GM19238 (cell line): ENCODE data around the gene DOCK2.

Source experiments
- DNase-seq: peaks from one replicate; pipeline ENCODE4 v3.0.0; 2011; ENCODE audit warnings: low spot score; ENCODE audit not compliant: insufficient read length

Gene DOCK2

GRCh38 chr5:169860585-169860984 is 223.5 kb downstream of the DOCK2 start:
- no peak for DNase-seq

GRCh38 chr5:169861433-169861832 is 224.4 kb downstream of the DOCK2 start:
- DNase-seq: no peak

GRCh38 chr5:169861934-169862333 is 224.9 kb downstream of the DOCK2 start:
- no peak for DNase-seq

DNA sequence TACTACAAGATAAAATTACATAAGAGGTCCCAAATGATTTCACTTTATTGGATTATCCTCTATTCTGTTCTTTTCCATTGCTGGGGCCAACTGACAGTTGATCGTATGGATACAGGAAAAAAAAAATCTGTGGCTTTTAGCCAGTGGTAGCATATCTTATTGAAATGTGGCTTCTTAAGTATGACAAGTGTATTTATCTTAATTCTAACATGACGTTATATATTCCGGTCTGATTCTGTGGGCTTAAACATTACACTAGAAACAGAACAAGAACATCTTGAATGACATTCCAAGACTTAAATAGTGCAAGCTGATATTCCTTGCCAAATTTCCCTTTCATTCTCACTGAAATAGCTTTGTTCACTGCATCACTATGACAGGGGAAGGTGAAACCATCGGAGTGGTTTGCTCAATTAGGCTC is 225.3 kb downstream of the DOCK2 start:
- no peak for DNase-seq

DNA sequence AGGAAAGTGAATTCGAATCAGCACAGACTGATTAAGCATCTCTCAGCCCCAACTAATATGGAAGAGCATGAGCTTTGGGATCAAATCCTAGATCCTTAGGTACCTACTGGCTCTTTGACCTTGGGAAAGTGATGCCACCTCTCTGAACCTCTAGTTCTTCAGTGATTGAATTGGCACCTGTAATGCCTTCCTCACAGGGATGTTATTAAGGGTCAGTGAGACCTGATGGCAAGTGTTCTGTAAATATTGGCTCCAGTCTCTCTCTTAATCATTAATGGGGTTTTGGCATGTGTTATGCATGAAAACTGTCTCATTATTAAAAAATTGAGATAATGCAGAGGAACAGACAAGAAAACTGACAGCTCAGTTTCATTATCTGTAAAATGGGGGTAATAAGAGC is 227.4 kb downstream of the DOCK2 start:
- DNase-seq: no peak

- DNase-seq: no peak
These were observed 230.3 kb downstream of the DOCK2 start for GRCh38 chr5:169867347-169867746.

- no peak for DNase-seq
These were observed 232.0 kb downstream of the DOCK2 start for GRCh38 chr5:169869066-169869465.

- no peak for DNase-seq
These were observed 233.1 kb downstream of the DOCK2 start for GRCh38 chr5:169870211-169870610.

- no peak for DNase-seq
These were observed 234.9 kb downstream of the DOCK2 start for GRCh38 chr5:169871826-169872490.

DNA sequence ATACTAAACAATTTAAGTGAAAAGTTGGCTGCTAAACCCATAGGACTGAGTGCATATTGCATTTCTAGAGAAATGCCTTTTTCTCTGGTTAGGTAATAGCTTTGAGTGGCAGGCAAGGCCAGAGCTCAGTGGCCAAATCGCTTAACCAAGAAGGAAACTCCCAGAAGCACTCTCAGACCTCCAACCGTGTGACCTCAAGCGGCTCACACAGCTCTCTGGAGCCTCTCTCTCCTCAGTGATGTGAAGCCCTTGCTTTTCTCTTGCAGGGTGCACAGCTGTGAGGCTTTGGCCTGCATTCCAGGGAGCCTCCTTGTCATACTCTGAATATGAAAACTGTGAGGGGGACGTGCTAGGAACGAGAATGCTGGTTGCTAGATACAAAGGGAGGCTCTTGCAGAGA is 236.6 kb downstream of the DOCK2 start:
- DNase-seq: no peak

DNA sequence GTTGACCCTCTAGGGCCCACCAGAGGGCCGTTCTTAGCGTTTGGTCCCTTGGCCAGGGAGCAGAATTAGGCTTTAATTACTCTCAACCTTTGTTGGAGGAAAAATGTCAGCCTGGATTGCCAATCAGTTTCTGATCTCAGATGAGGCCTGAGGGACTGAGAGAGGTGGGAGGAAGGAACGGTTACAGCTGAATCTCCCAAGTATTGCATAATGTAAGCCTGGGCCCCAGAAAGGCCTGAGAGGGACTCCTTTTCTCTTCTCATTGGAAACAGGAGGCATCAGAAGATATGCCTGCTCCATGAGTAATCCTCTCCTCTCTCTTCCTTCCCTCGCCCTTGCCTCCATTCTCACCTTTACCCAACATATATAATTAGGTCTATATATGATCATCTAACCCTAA is 237.5 kb downstream of the DOCK2 start:
- DNase-seq: no peak

GRCh38 chr5:169875091-169875728 is 238.1 kb downstream of the DOCK2 start:
- DNase-seq: no peak

DNA sequence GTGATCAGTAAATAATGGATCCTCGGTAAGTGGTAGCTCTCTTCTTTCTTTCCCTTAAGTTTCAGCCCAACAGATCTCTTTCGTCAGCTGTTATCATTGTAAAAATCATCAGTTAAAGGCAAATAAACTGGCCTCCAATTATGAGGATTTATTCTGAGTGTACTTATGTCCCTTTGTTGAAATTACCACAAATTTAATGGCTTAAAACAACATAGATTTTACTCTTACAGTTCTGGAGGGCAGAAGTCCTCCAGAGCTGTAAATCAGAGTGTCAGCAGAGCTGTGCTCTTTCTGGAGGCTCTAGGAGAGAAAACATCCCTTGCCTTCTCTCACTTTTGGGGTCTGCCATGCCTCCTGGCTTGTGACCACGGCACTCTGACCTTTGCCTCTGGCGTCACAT is 238.7 kb downstream of the DOCK2 start:
- no peak for DNase-seq

DNA sequence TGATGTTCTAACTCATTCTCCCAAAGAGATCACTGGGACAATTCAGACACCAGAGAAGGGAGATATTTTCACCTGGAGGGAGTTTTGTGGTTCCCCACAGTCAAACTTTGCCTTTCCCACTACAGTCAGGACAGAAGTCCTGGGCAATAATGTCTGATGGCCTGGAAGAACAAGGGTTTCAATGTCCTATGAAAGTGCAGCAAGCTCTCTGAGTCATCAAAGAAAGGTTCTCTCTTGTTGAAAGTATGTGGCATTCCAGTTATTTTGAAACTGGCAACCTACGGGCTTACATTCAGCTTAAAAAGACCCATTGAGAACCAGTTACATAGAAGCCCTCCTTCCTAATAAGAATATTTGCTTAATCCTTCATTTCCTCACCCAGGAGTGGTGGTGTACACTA is 239.3 kb downstream of the DOCK2 start:
- no peak for DNase-seq

DNA sequence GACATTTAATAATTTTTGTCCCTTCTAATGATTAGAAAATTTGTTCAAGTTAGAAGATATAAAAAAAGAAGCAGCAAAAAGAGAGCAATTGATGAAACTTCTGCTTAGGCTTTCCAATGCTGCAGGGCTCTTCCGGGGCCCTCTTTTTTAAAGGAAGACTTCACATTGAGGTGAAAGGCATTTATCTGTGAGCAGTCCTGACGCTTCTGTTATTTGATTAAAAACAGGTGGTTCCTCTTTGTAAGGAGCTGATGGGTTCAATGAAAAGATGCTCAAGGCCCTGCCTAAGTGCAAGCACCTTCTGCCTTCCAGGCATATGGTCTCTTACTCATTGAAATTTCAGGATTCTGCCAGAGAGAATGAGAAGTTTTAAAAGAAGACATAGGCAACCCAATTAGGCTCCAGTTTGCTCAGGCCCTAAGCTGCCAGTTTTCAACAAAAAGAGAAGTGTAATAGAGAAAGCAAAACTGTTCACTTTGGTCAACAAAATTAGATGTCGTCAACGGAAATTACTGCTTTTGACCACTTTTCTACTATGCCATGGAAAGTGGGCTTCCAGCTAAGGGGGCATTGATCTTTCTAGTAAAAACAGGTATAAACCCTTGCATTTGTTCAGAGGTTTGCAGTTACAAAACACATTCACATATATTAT is 243.1 kb downstream of the DOCK2 start:
- DNase-seq: no peak

GRCh38 chr5:169880785-169881184 is 243.7 kb downstream of the DOCK2 start:
- no peak for DNase-seq

DNA sequence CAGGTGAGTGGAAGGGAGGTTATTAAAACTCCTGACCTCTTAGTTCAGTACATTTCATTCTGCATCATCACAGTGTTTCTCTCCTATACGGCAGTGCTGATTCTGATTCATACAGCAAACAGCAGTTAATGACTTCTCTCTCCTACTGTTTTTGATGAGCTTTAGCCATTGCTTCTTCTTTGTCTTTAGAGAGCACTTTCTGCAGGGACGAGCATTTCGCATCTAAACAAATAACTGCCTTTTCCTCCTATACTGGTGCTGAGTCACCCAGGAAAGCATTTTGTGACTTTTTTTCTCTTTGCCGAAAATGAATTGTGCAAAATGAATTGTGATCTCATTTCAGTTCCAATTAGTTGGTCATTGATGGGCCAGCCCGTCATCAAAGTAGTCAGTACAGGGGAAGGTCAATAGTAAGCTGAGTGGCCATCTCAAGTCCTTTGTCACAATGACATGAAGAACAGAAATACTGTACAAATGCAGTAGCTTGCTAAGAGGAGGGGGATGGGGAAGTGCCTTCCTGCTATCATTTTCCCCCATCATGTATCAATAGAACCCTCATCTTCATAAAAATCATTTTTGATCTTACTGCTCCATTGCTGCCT is 244.7 kb downstream of the DOCK2 start:
- no peak for DNase-seq

- DNase-seq: no peak
These were observed 249.0 kb downstream of the DOCK2 start for GRCh38 chr5:169886033-169886432.

DNA sequence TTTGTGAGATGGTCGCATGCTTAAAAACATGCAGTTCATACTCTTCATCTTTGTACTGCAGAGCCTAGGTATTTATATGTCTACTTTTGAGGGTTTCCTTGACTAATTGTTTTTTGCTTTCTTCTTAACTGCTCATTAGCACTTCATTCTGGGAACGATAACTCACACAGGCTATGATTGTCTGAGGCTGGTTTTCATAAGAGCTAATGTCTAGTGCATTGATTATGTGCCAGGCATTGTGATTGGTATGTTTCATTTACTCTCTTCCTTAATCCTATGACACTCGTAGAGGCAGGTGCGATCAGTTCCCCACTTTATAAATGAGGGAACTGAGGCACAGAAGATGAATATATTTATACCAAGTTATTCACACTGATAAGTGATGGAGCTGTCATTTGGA is 249.6 kb downstream of the DOCK2 start:
- no peak for DNase-seq

DNA sequence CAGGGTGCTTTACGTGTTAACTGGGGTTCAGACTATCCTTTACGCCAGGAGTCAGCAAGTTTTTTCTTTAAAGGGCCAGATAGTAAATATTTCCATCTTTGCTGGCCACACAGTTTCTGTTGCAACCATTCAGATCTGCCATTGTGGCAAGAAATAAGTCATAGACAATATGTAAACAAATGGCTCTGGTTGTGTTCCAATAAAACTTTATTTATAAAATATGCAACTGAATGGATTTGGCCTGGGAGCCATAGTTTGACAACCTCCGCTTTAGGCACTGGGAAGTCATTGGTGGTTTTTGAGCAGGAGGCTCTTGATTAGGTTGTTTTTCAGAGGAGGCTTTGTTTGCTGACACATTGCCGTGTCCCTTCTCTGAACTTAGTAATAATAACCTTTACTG is 252.5 kb downstream of the DOCK2 start:
- no peak for DNase-seq

DNA sequence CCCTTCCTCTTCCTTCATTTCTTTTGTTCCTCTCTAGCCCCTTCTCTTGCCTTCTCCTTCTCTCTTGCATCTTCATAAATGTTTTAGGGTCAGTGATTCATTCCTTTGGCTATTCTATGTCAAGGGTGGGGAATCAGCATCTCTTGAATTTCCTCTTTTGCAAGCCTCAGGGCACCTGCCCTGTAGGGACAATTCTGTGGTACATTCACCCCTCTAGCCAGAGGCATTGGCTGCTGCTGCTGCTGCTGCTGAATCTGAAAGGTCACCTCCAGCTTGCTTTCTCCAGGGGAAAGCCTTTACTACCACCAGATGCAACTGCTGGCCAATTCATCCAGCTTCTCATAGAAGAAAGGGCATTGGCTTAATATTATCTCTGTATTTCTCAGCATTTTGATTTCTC is 255.9 kb downstream of the DOCK2 start:
- no peak for DNase-seq

DNA sequence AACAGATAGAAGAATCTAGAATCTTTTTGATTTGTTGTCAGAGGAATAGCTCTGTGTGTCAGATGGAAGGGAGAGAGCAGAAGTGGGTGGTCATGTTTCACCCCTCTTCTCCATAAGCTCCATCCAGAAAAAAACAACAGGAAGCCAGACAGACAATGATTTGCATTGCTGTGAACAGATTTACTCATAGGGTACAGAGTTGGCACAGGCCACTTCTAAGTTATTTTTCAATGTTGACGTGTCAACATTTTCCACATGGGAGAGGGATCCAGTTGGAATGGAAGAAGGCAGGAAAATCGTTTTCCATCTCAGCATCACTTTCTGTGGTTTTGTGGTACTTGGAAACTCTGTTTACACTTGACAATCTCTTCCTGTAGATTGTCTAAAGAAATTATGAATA is 256.5 kb downstream of the DOCK2 start:
- no peak for DNase-seq
